RWPE1 (cell line): ENCODE results near the gene LRMDA.

Experiments
- CTCF ChIA-PET: fragments of 350-600 bp; sonication (Branson Sonifier 250); formaldehyde crosslinking; extraction: SDS; loops from one replicate; lab custom pipeline; 2021; lab: Yijun Ruan, JAX
- POLR2A ChIA-PET: fragments of 400-600 bp; formaldehyde crosslinking; extraction: SDS; loops from one replicate; lab custom pipeline; 2020; ENCODE audit warnings: antibody characterized with exemption; ENCODE audit not compliant: low non-redundant PET; lab: Yijun Ruan, JAX
- DNase-seq: peaks from one replicate; pipeline ENCODE4 v3.0.0; 2012; ENCODE audit warnings: low spot score
- H3K27ac ChIP-seq: fragments of 450-650 bp; 2 replicates; pipeline ENCODE4 v1.5.1; 2017
- CTCF ChIP-seq: fragments of 450-650 bp; conservative IDR thresholded peaks from 2 replicates; pipeline ENCODE4 v1.5.1; 2017; ENCODE audit warnings: low read depth, mild to moderate bottlenecking

Gene LRMDA

GRCh38 chr10:75645704-75646103 is 214.3 kb downstream of the LRMDA start:
- CTCF ChIA-PET = interaction anchor here (0.5 kb wide), 1 partner anchor 21 kb away, joined by 3 read pairs; no protein-coding TSS in a partner anchor
- POLR2A ChIA-PET = no interaction called here
- no peak for DNase-seq
- no peak overlapping the region for H3K27ac ChIP-seq
- no peak for TF ChIP-seq CTCF

- H3K27ac ChIP-seq = no peak overlapping the region
- ChIA-PET CTCF (no interaction called here), POLR2A (no interaction called here)
- DNase-seq = no peak
- TF ChIP-seq CTCF = no peak
Observed at GRCh38 chr10:75646218-75646915, 214.9 kb downstream of the LRMDA start.

- no peak for DNase-seq
- POLR2A ChIA-PET = no interaction called here
- CTCF ChIA-PET = no interaction called here
- H3K27ac ChIP-seq = no peak overlapping the region
- TF ChIP-seq CTCF = no peak
Observed at GRCh38 chr10:75646916-75647315, 215.5 kb downstream of the LRMDA start.

GRCh38 chr10:75647675-75648074 is 216.3 kb downstream of the LRMDA start:
- H3K27ac ChIP-seq = no peak overlapping the region
- ChIA-PET POLR2A (no interaction called here), CTCF (interaction anchor here (0.5 to 0.6 kb wide), 4 partner anchors 22 to 464 kb away, joined by 3 to 4 read pairs (median 3); no protein-coding TSS in a partner anchor)
- TF ChIP-seq CTCF = no peak
- no peak for DNase-seq

GRCh38 chr10:75648351-75648750 is 216.9 kb downstream of the LRMDA start:
- CTCF ChIA-PET = interaction anchor here (0.5 to 0.6 kb wide), 3 partner anchors 49 to 463 kb away, joined by 3 to 4 read pairs (median 3); no protein-coding TSS in a partner anchor

GRCh38 chr10:75648854-75649253 is 217.4 kb downstream of the LRMDA start:
- no peak for TF ChIP-seq CTCF
- POLR2A ChIA-PET = no interaction called here
- CTCF ChIA-PET = no interaction called here
- DNase-seq = no peak
- no peak overlapping the region for H3K27ac ChIP-seq

More at GRCh38 chr10:75648351-75648750, 216.9 kb downstream of the LRMDA start:
- POLR2A ChIA-PET = no interaction called here
- no peak for DNase-seq
- no peak for TF ChIP-seq CTCF
- no peak overlapping the region for H3K27ac ChIP-seq
